HG02840 (cell line): ENCODE measurements around the gene SCNN1A.

ENCODE experiments used
- ATAC-seq: cut with Tn5 transposase; IDR thresholded peaks from one replicate; pipeline ENCODE4 v1.9.1; 2021; ENCODE audit warnings: mild to moderate bottlenecking, moderate library complexity, moderate number of reproducible peaks; ENCODE audit not compliant: unreplicated experiment, low FRiP score

The SCNN1A gene

DNA sequence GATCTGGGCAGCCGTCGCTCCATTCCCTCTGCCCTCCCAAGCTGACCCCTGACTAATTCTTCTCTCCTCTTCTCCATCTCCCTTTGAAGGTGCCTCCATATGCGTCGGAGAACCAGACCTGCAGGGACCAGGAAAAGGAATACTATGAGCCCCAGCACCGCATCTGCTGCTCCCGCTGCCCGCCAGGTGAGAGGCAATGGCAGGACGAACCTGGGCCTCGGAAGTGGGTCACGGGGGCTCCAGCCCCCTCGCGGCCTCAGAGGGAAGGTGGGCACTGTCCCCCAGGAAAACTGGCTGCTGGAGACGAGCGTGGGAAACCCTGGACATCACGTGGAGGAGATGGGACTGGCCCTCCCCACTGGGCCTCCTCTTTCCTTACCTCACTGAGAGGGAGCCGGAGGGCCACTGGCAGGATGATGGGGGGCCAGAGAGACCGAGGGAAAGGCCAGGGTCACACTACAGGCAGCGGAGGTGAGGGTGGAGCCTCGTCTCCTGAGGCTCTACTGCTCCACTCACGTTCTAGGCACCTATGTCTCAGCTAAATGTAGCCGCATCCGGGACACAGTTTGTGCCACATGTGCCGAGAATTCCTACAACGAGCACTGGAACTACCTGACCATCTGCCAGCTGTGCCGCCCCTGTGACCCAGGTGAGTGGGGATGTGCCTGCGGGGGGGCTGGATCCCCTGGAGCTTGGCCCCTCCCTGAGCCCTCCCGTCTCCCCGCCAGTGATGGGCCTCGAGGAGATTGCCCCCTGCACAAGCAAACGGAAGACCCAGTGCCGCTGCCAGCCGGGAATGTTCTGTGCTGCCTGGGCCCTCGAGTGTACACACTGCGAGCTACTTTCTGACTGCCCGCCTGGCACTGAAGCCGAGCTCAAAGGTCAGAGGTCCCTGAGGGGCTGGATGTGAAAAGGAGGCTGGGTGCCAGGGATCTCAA is 9.4 kb upstream of the SCNN1A start:
- ATAC-seq: no peak

DNA sequence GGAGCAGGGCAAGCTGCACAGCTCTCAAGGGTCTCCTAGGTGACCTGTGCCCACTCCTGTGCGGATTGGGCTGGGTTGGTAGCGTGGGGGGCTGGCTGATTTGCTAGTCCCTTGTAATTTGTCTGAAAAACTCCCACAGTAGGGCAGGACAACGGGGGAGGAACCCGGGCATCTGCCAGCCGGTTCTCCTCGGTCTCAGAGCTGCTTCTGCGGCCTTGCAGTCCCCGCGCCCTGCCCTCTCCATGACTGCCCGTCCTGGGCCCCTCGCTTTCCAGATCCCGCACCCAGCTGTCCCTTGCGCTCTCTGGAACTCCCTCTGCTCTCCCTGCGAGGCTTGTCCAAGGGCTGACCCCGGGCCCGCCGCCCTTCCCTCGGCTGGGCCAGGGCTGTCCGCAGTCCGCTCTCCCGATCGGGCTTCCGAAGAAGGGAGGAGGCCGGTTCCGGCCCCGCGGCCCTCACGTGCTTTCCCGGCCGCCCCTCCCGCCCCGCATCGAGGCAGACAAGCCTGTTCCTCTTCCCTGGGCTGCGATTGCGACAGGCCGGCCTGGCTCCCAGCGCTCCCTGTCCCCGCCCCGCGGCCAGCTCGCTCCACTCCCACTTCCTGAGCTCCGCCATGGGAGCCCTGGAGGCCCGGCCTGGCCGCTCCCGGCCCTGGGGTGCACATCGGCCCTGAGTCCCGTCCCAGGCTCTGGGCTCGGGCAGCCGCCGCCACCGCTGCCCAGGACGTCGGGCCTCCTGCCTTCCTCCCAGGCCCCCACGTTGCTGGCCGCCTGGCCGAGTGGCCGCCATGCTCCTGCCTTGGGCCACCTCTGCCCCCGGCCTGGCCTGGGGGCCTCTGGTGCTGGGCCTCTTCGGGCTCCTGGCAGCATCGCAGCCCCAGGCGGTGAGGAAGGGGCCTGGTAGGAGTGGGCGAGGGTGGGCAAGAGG is 8.5 kb upstream of the SCNN1A start, which contains the start of gene LTBR:
Gene LTBR (plus strand): TSS at position 591 of the 927 bp plus-strand sequence. CDS start 197 bp downstream, at position 788.
- ATAC-seq: no peak

DNA sequence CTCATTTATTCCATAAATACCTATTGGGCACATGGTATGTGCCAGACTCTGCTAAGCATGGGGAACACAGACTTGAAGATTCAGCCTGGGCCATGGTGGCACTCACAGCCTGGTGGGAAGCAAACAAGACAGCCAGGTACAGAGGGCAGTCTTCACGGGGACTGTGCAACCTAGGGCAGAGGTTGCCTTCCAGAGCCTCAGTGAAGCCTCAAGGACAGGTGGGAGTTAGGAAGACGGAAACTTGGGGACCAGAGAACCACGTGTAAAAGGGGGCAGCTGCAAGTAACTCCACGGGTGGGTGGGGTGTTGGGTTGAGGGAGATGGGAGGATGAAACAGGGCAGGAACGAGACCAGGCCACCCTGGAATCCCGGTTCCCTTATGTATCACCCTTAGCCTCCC is 7.6 kb upstream of the SCNN1A start:
- ATAC-seq: no peak

DNA sequence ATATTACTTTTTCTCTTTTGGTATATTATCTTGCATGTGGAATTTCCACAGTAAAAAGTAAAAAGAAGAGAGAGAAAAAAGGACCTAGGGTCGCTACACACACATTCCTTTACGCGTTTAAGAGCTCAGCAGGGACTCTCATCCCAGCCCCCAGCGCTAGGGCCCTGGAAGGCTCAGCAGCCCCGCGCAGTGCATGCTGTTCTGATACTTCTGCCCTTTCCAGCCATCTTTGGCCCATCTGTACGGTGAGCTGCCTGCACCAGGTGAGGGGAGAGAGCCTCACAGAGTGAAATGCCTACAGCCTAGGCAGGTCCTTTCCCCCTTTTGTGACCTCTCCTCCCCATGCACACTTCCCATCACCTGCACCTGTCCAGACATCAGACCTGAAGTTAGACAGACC is 7.0 kb upstream of the SCNN1A start:
- no peak for ATAC-seq

DNA sequence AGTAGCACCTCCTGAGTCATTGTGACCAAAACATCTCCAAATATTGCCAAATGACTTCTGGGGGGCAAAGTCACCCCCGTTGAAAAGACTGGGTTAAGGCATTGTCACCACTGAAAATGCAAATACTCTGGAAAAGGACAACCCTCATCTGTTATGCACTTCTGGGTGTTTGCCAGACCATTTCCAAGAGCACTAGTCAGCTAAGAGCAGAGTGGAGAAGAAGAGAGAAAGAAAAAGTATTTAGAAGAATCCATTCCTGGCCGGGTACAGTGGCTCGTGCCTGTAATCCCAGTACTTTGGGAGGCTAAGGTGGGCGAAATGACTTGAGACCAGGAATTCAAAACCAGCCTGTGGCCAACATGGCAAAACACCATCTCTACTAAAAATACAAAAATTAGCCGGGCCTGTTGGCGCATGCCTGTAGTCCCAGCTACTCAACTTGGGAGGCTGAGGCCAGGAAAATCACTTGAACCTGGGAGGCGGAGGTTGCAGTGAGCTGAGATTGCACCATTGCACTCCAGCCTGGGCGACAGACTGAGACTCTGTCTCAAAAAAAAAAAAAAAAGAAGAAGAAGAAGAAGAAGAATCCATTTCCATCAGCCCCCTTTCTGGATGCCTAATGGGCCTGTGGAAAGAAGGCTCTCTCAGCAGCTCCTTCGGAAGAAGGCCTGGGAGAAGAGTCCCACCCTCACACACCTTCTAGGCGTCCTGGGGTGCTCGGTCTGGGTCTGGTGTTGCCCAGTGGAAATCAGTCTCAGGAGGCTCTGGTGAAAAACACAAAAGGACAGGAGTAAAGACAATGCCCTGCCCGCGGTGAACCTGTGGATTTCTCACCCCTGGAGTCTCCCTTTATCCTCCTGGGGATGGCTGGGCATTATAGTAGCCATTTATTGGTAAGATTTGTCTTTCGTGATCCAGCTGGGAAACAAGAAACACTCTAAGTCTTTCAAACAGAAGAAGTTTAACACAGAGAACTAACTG is 5.1 kb upstream of the SCNN1A start:
- no peak for ATAC-seq

DNA sequence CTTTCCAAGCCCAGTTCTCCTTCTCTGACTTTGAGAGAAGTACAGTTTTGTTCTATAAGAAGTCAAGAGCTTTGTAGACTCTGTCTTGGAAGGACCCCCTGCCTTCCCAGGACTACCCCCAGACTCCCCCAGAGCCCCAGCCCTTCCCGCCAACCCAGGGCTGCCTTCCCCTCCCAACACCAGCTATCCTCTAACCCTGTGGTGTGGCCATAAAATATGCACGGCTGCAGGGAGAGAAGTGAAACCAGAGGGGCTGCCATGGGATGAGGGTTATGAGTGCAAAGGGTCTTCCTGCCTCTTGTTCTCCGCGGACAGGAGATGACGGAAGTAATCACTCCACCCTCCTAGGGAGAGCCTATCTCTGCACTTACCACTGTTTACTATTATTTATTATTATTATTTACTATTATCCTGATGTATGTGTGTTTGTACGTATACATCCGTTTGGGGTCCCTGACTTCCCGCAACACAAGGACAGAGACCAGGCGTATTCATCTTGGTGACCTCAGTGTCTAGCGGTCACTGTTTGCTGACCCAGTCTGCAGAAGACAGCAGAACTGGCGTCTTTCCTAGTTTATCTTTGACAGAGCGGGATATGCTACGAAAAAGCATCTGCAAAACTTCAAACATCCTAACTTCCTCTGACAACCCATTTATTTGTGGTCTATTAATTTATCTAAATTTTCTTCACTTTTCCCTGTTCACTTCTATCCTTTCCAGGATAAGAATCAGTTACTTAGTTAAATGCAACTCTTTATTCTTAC is 3.5 kb upstream of the SCNN1A start:
- no peak for ATAC-seq

DNA sequence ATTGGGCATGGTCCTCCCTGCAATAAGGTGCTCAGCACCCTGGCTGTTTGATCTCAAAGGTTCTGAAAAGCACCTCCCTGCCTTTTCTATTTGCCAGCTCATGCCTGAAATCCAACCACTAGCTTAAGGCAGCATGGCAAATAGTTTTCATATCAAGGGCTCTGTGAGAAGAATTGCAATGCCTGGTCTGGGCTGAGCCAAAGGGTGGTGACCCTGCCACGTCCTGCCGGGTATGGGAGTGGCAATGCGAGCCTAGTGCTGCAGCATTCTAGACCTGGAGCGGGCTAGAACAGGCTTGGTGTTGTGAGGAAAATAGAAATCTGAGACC is 2.3 kb upstream of the SCNN1A start:
- no peak for ATAC-seq

DNA sequence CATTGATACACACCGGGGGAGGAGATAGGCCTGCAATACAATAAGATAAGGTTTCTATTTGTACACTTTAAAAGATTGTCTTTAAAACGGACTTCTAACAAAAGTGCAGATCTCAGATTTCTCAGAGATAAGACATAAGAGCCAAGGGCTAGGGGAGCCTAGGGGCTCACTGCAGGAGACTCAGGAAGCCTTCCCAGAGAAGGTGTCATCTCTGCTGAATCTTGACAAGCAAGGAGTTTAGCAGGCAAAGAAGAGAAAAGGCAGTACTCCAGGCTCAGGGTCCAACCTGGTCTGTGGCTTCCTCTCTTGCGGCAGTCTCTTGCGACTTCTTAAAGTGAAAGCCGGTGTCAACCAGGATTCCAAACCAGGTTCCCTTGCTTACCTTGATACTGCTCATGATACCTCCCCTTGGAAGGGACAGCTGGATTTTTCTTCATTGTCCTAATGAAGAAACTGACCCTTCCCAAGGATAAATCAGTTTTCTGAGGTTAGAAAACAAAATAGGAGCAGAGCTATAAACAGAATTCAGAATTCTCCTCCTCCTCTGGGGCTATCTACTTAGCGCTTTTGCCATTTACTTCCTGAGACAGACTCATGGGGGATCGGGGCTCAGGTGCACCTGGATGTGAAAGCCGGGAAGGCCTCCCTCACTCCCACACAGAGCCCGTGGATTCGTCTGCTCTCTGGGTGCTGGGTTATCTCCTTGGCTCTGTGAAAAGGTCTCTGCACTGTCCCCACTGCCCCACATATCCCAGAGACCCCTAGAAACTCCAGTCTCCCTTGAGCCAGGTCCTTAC is 1.7 kb upstream of the SCNN1A start:
- ATAC-seq: no peak

DNA sequence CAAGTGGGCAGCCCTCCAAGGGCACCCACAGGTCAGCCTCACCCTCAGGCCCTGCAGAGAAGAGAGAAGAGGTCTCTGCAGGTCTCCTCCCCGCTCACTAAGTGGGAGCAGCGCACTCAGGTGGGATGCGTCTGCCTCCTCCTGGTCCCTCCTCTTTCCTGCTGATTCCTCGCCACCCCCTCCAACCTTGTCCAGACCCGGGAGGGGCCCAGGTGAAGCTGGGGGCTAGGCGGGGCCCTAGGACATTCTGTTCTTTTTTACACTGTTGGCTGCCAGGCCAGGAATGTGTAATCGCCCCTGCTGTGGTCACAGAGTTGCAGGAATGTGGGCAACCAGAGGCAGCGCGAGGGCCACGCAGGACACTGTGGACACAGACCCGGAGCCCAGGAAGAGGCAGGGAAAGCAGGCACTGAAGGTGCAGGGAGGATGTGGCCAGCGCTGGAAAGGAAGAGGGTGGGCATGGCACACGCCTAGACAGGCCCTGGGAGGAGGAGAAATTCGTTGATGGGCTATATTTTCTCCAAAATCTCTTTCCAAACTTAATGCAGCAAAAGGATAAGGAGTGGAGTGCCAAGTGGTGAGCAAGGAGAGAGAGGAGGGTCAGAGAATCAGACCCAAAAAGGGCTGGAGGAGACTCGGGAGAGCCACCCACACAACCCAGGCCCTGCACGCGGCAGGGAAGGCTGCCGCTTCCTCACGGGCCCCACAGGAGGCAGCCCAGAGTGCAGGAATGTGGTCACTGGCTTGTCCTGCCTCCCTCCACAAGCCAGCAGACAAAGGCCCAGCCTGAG is 911 bp upstream of the SCNN1A start:
- ATAC-seq: no peak

DNA sequence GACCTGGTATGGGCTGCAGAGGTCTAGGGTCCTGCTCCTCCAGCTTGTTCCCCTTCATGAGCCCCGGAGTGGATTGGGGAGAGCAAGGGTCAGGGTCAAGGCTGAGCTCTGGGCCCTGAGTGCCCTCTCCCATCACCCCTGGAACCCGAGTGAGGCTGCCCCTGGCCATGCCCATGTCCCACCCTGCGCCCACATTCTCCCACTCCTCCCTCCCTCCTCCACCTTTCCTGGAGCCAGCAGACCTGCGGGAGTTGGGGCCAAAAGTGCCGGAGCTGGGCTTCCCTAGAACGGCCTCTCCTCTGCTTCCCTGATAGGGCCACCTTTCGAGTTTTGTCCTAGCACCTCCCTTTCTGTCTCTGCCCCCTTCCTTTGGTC is 590 bp downstream of the SCNN1A start:
- ATAC-seq: no peak

DNA sequence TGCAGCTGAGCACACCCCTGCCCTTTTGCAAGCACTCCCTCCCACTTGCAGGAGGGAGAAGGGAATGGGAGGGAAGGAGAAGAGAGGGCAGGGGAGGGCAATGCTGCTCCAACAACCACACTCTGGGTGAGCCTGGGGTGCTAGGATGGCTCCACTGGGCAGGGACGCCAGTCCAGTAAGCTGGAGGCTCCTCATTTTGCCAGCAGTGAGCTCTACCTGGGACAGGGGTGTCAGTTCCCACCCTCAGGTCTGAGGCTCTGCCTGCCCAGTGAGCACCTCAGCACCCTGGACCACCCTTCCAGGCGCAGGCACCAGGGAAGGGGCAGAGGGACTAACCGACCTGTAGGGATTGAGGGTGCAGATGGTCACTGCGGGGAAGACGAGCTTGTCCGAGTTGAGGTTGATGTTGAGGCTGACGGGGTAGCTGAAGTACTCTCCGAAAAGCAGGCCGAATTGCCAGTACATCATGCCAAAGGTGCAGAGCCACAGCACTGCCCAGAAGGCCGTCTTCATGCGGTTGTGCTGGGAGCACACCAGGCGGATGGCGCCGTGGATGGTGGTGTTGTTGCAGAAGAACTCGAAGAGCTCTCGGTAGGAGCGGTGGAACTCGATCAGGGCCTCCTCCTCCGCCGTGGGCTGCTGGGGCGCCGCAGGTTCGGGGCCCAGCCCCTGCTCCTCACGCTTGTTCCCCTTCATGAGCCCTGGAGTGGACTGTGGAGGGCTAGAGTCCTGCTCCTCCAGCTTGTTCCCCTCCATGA is 1.2 kb downstream of the SCNN1A start:
- no peak for ATAC-seq

DNA sequence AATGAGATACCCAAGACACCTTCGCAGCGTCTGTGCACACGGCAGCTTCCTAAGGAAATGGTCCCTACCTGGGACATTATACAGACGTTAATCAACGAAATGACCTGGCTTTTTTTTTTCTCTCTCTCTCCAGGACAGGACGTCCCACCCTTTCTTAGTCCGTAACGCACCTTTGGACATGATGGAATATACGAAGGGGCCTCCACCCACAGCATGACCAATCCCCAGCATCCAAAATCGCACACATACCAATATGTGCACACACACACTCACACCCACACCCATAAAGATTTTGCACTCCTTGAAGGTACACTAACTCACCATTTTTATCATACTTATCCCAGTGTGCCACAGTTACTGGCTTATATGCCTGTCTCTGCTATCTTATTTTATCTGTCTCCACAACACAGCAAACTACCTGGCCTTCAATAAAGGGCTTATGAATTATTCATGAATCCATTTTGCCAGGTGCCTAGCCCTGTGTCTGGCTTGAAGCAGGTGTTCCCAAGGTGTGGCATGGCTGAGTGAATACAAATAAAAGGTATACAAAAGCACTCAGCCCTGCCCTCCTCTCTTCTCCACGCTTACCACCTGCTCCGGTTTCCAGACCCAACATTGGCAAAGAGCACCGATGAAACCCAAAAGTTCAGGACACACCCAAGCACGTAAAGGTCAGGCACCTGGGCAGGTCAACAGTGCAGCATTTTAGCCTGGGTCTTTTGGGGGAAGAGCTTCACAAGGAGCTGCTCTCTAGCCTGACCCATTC is 2.2 kb downstream of the SCNN1A start:
- ATAC-seq: no peak

DNA sequence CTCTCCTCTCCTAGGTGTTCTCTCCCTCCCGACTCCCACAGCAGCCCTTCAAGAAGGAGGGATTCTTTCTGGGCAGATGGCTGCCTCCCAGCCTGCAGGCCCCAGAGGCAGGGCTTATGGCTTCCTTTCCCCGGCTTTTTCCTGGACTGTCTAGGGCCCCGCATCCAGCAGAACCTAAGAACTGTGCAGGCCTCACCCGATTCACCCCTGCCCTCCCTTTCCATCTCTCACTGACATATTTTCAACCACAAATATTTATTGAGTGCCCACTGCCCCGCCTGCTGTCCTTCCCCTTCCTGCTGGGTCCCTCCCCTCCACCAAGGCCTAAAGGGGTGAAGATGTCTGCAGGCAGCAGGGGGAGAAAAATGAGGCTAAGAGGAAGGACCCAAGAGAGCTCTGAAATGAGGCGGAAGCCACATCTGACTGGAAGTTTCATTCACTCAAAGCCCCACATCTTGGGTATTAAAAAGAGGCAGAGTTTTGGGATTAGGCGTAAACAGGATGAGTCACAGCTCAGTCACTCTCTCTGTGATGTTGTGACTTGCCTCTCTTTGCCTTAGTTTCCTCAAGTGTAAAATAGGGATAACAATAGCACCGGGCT is 2.9 kb downstream of the SCNN1A start:
- no peak for ATAC-seq

DNA sequence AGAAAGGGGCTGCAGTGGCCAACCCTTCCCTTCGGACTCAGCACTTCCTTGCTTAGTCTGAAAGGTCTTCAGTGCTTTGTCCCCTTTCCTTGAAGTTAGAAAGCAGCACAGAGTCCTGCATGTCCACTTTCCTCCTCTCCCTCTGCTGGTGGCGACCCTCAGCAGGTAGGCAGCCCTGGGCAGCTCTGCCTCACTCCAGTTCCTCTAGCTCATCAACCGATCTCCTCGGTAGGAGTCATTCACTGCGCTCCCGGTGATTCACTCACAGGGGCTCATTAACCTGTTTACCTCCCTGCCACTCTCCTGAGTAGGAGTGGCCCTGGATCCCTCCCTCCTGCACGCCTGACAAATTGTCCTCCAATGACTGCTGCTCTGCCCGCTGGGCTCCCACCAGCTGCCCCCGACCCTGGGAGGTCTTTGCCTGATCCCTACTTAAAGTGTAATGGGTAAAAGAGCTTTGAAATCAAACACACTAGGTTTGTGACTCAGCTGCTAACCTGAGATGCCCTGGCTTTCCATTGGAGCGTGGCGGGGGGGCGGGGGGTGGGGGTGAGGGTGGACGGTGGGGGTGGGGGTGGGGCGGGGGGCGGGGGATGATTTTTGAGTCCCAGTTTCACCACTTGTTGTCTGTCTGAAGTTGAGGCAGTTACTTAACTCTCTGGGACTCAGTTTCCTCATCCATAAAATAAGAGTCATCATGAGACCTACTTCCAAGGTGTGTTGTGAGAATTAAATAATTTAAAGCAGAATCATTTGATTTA is 4.2 kb downstream of the SCNN1A start:
- ATAC-seq: no peak

DNA sequence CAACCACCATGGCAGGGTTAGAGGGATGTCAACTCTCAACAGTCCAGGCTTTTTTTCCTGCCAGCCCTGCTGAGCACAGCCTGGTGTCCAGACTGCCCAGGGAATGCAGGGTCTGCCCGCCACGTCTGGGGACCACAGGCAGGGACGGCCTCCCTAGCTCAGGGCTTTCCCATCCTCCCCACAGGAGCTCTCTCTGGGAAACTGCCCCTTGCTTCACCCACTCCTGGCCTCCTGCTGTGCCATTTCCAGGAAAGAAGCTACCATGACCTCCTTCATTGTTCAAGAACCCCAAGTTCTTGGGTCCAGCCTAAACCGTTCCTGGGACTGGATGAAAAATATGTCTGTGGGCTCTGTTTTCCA is 4.8 kb downstream of the SCNN1A start:
- no peak for ATAC-seq
